Measurements from ENCODE around the gene CRADD.
A peak's percentile ranks its signal among the peaks of the same experiment; 100 is the strongest.

CRADD gene

GRCh38 chr12:93677195-93678064 lies at the start of gene CRADD:
CRADD (plus strand) TSS chr12:93677375.
- Histone ChIP-seq H3K9ac (ENCODE audit: low read depth, low read length) (peak within 1 kb of the TSS; percentile 96), H3K9me3 (ENCODE audit: insufficient read depth, low read length, severe bottlenecking) (no peaks in the 10 kb centered on the region), H3K27ac (ENCODE audit: low read length) (peak within 1 kb of the TSS; percentile 98), H2AFZ (ENCODE audit: low read depth, low read length) (peak within 1 kb of the TSS; percentile 96), H3K79me2 (ENCODE audit: insufficient read depth, low read length) (peaks cover 39% of the 10 kb centered on the region), H4K20me1 (ENCODE audit: insufficient read depth, low read length) (no peaks in the 10 kb centered on the region), H3K36me3 (ENCODE audit: insufficient read depth, low read length) (peaks cover 6% of the 10 kb centered on the region), H3K4me1 (ENCODE audit: insufficient read depth, low read length) (peaks cover 62% of the 10 kb centered on the region), H3K4me3 (ENCODE audit: low read depth in 1 of 2, low read length in 2 of 2) (peak within 1 kb of the TSS; percentile 71 to 79), H3K27me3 (ENCODE audit: insufficient read depth, low read length, poor library complexity) (no peaks in the 10 kb centered on the region), H3K4me2 (ENCODE audit: insufficient read depth, low read length) (peak within 1 kb of the TSS; percentile 70)
- ATAC-seq (ENCODE audit: insufficient read depth, low read depth): peak; percentile 87
- DNase-seq: peak; percentile 93
- TF ChIP-seq CTCF (IDR thresholded peaks at IDR 0.05; ENCODE audit: borderline replicate concordance, extremely low read depth, low read length, poor library complexity, severe bottlenecking) (no peak), EZH2 (IDR thresholded peaks at IDR 0.05; ENCODE audit: borderline replicate concordance, low read depth, low read length, severe bottlenecking) (no peak)

- DNase-seq (no peak), ATAC-seq (ENCODE audit: insufficient read depth, low read depth) (no peak)
- no peak overlapping the region for H2AFZ ChIP-seq (ENCODE audit: low read depth, low read length)
- no peaks in the 10 kb centered on the region for H3K27me3 ChIP-seq (ENCODE audit: insufficient read depth, low read length, poor library complexity)
- no peaks in the 10 kb centered on the region for H4K20me1 ChIP-seq (ENCODE audit: insufficient read depth, low read length)
- H3K4me2 ChIP-seq (ENCODE audit: insufficient read depth, low read length): no peak overlapping the region
- no peaks in the 10 kb centered on the region for H3K36me3 ChIP-seq (ENCODE audit: insufficient read depth, low read length)
- no peaks in the 10 kb centered on the region for H3K4me1 ChIP-seq (ENCODE audit: insufficient read depth, low read length)
- no peaks in the 10 kb centered on the region for H3K79me2 ChIP-seq (ENCODE audit: insufficient read depth, low read length)
- TF ChIP-seq EZH2 (IDR thresholded peaks at IDR 0.05; ENCODE audit: borderline replicate concordance, low read depth, low read length, severe bottlenecking) (no peak), CTCF (IDR thresholded peaks at IDR 0.05; ENCODE audit: borderline replicate concordance, extremely low read depth, low read length, poor library complexity, severe bottlenecking) (no peak)
- peaks cover 8% of the 10 kb centered on the region for H3K9me3 ChIP-seq (ENCODE audit: insufficient read depth, low read length, severe bottlenecking)
- H3K4me3 ChIP-seq (ENCODE audit: low read depth in 1 of 2, low read length in 2 of 2): no peak overlapping the region
- H3K27ac ChIP-seq (ENCODE audit: low read length): no peak overlapping the region
- no peak overlapping the region for H3K9ac ChIP-seq (ENCODE audit: low read depth, low read length)
Measured at GRCh38 chr12:93632383-93632782, 44.8 kb upstream of the CRADD start.

- H2AFZ ChIP-seq (ENCODE audit: low read depth, low read length): no peak overlapping the region
- H4K20me1 ChIP-seq (ENCODE audit: insufficient read depth, low read length): no peaks in the 10 kb centered on the region
- no peaks in the 10 kb centered on the region for H3K36me3 ChIP-seq (ENCODE audit: insufficient read depth, low read length)
- ATAC-seq (ENCODE audit: insufficient read depth, low read depth) (no peak), DNase-seq (no peak)
- H3K4me1 ChIP-seq (ENCODE audit: insufficient read depth, low read length): no peaks in the 10 kb centered on the region
- no peak overlapping the region for H3K27ac ChIP-seq (ENCODE audit: low read length)
- TF ChIP-seq EZH2 (IDR thresholded peaks at IDR 0.05; ENCODE audit: borderline replicate concordance, low read depth, low read length, severe bottlenecking): no peak
- TF ChIP-seq CTCF (IDR thresholded peaks at IDR 0.05; ENCODE audit: borderline replicate concordance, extremely low read depth, low read length, poor library complexity, severe bottlenecking): no peak
- H3K4me3 ChIP-seq (ENCODE audit: low read depth in 1 of 2, low read length in 2 of 2): no peak overlapping the region
- no peak overlapping the region for H3K4me2 ChIP-seq (ENCODE audit: insufficient read depth, low read length)
- no peaks in the 10 kb centered on the region for H3K27me3 ChIP-seq (ENCODE audit: insufficient read depth, low read length, poor library complexity)
- no peaks in the 10 kb centered on the region for H3K79me2 ChIP-seq (ENCODE audit: insufficient read depth, low read length)
- H3K9ac ChIP-seq (ENCODE audit: low read depth, low read length): no peak overlapping the region
- H3K9me3 ChIP-seq (ENCODE audit: insufficient read depth, low read length, severe bottlenecking): peaks cover 8% of the 10 kb centered on the region
Measured at GRCh38 chr12:93634416-93634815, 42.8 kb upstream of the CRADD start.

All from DND-41 (cell line).